Liver (tissue), 3 donors: ENCODE measurements around the gene VPS35L.

ENCODE experiments used
- ATF3 ChIP-seq: IDR thresholded peaks from 2 replicates; pipeline ENCODE4 v1.6.1; 2016; ENCODE audit warnings: antibody characterized with exemption
- CTCF ChIP-seq: fragments of 150-350 bp; IDR thresholded peaks from 2 replicates; pipeline ENCODE4 v1.5.1; 2017; ENCODE audit warnings: improper control_type of control experiment, low read depth, low read length; ENCODE audit not compliant: missing input control
- EGR1 ChIP-seq, 2 donors: IDR thresholded peaks; 2 replicates each; pipeline ENCODE4 v1.6.1; 2016 to 2018; ENCODE audit warnings: antibody characterized with exemption in 2 of 2, low read depth in 2 of 2
- FOXA1 ChIP-seq: IDR thresholded peaks from 2 replicates; pipeline ENCODE4 v1.6.1; 2016; ENCODE audit warnings: antibody characterized with exemption
- GABPA ChIP-seq, 2 donors: IDR thresholded peaks in 1 of 2; conservative IDR thresholded peaks in 1 of 2; 2 replicates each; pipeline ENCODE4 v1.6.1; 2016; ENCODE audit warnings: antibody characterized with exemption in 2 of 2, mild to moderate bottlenecking in 1 of 2, moderate library complexity in 1 of 2
- HNF4A ChIP-seq, 2 donors: conservative IDR thresholded peaks; 2 replicates each; pipeline ENCODE4 v1.6.1; 2016; ENCODE audit warnings: antibody characterized with exemption in 2 of 2, mild to moderate bottlenecking in 2 of 2
- JUND ChIP-seq, 2 donors: IDR thresholded peaks; 2 replicates each; pipeline ENCODE4 v1.6.1; 2016; ENCODE audit warnings: antibody characterized with exemption in 2 of 2
- NR2F2 ChIP-seq: IDR thresholded peaks from 2 replicates; pipeline ENCODE4 v1.6.1; 2016; ENCODE audit warnings: antibody characterized with exemption
- RAD21 ChIP-seq, 2 donors: IDR thresholded peaks; 2 replicates each; pipeline ENCODE4 v1.6.1; 2016; ENCODE audit warnings: antibody characterized with exemption in 2 of 2, mild to moderate bottlenecking in 2 of 2
- TAF1 ChIP-seq: conservative IDR thresholded peaks from 2 replicates; pipeline ENCODE4 v1.6.1; 2016; ENCODE audit warnings: antibody characterized with exemption, mild to moderate bottlenecking
- YY1 ChIP-seq: IDR thresholded peaks from 2 replicates; pipeline ENCODE4 v1.6.1; 2016; ENCODE audit warnings: antibody characterized with exemption, mild to moderate bottlenecking
- TF ChIP-seq, protein P1 (sequence below): IDR thresholded peaks from 2 replicates; pipeline ENCODE4 v1.6.1; 2016; ENCODE audit warnings: antibody characterized with exemption
- TF ChIP-seq, protein P2 (sequence below): IDR thresholded peaks from 2 replicates; pipeline ENCODE4 v1.6.1; 2016; ENCODE audit warnings: antibody characterized with exemption
- TF ChIP-seq, protein P3 (sequence below): IDR thresholded peaks from 2 replicates; pipeline ENCODE4 v1.6.1; 2016; ENCODE audit warnings: antibody characterized with exemption, mild to moderate bottlenecking
- donor health status: healthy.
- donor health status: healthy.

- TF ChIP-seq, protein P1, sequence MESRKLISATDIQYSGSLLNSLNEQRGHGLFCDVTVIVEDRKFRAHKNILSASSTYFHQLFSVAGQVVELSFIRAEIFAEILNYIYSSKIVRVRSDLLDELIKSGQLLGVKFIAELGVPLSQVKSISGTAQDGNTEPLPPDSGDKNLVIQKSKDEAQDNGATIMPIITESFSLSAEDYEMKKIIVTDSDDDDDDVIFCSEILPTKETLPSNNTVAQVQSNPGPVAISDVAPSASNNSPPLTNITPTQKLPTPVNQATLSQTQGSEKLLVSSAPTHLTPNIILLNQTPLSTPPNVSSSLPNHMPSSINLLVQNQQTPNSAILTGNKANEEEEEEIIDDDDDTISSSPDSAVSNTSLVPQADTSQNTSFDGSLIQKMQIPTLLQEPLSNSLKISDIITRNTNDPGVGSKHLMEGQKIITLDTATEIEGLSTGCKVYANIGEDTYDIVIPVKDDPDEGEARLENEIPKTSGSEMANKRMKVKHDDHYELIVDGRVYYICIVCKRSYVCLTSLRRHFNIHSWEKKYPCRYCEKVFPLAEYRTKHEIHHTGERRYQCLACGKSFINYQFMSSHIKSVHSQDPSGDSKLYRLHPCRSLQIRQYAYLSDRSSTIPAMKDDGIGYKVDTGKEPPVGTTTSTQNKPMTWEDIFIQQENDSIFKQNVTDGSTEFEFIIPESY: no peak
- TF ChIP-seq, protein P2, sequence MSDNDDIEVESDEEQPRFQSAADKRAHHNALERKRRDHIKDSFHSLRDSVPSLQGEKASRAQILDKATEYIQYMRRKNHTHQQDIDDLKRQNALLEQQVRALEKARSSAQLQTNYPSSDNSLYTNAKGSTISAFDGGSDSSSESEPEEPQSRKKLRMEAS: no peak
- TF ChIP-seq CTCF: no peak
- TF ChIP-seq HNF4A (conservative IDR thresholded peaks at IDR 0.05): no peak
- no peak for TF ChIP-seq EGR1 (IDR thresholded peaks at IDR 0.05; ENCODE audit: low read depth in 2 of 2)
- TF ChIP-seq FOXA1: no peak
- no peak for TF ChIP-seq NR2F2
- TF ChIP-seq GABPA (IDR thresholded peaks at IDR 0.05 in 1 of 2, conservative IDR thresholded peaks at IDR 0.05 in 1 of 2): no peak
- TF ChIP-seq, protein P3, sequence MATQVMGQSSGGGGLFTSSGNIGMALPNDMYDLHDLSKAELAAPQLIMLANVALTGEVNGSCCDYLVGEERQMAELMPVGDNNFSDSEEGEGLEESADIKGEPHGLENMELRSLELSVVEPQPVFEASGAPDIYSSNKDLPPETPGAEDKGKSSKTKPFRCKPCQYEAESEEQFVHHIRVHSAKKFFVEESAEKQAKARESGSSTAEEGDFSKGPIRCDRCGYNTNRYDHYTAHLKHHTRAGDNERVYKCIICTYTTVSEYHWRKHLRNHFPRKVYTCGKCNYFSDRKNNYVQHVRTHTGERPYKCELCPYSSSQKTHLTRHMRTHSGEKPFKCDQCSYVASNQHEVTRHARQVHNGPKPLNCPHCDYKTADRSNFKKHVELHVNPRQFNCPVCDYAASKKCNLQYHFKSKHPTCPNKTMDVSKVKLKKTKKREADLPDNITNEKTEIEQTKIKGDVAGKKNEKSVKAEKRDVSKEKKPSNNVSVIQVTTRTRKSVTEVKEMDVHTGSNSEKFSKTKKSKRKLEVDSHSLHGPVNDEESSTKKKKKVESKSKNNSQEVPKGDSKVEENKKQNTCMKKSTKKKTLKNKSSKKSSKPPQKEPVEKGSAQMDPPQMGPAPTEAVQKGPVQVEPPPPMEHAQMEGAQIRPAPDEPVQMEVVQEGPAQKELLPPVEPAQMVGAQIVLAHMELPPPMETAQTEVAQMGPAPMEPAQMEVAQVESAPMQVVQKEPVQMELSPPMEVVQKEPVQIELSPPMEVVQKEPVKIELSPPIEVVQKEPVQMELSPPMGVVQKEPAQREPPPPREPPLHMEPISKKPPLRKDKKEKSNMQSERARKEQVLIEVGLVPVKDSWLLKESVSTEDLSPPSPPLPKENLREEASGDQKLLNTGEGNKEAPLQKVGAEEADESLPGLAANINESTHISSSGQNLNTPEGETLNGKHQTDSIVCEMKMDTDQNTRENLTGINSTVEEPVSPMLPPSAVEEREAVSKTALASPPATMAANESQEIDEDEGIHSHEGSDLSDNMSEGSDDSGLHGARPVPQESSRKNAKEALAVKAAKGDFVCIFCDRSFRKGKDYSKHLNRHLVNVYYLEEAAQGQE: no peak
- TF ChIP-seq YY1: no peak
- TF ChIP-seq RAD21 (IDR thresholded peaks at IDR 0.05): no peak
- TF ChIP-seq JUND (IDR thresholded peaks at IDR 0.05): no peak
- no peak for TF ChIP-seq TAF1
- no peak for TF ChIP-seq ATF3
These were observed 4.6 kb downstream of the VPS35L start for GRCh38 chr16:19560078-19560477.
